PFSK-1 (cell line): ENCODE data around the gene MFSD6.

Source experiments
- FOXP2 ChIP-seq: optimal IDR thresholded peaks from 2 replicates; pipeline ENCODE3; 2011; ENCODE audit warnings: borderline replicate concordance, control low read depth, inconsistent platforms; ENCODE audit not compliant: insufficient read depth; ENCODE audit errors: extremely low read length, extremely low read depth
- POLR2AphosphoS5 ChIP-seq: IDR thresholded peaks from 2 replicates; pipeline ENCODE4 v1.6.1; 2012; ENCODE audit warnings: low read depth, mild to moderate bottlenecking, control low read depth, low read length, moderate library complexity
- REST ChIP-seq, 2 experiments: IDR thresholded peaks; 2 replicates each; pipeline versions ENCODE4 v1.6.1 to v1.8.0; 2011 to 2012; ENCODE audit warnings: low read depth in 2 of 2, low read length in 2 of 2, control low read depth in 1 of 2, inconsistent platforms in 1 of 2, mild to moderate bottlenecking in 1 of 2, moderate library complexity in 1 of 2; ENCODE audit not compliant: insufficient read depth in 1 of 2
- SIN3A ChIP-seq: IDR thresholded peaks from 2 replicates; pipeline ENCODE4 v1.6.1; 2012; ENCODE audit warnings: mild to moderate bottlenecking, low read length, moderate library complexity, borderline replicate concordance; ENCODE audit not compliant: insufficient read depth
- TAF1 ChIP-seq: IDR thresholded peaks from 2 replicates; pipeline ENCODE4 v1.6.1; 2012; ENCODE audit warnings: low read length, control low read depth, borderline replicate concordance; ENCODE audit not compliant: insufficient read depth

GRCh38 chr2:190467575-190468083 is 59.5 kb downstream of the MFSD6 start:
- TF ChIP-seq TAF1 = no peak
- no peak for TF ChIP-seq POLR2AphosphoS5
- no peak for TF ChIP-seq SIN3A
- TF ChIP-seq FOXP2 = no peak
- no peak for TF ChIP-seq REST (IDR thresholded peaks at IDR 0.05; ENCODE audit: insufficient read depth in 1 of 2, low read depth in 2 of 2, low read length in 2 of 2)
